ENCODE data around the gene TNRC6C.

DNA sequence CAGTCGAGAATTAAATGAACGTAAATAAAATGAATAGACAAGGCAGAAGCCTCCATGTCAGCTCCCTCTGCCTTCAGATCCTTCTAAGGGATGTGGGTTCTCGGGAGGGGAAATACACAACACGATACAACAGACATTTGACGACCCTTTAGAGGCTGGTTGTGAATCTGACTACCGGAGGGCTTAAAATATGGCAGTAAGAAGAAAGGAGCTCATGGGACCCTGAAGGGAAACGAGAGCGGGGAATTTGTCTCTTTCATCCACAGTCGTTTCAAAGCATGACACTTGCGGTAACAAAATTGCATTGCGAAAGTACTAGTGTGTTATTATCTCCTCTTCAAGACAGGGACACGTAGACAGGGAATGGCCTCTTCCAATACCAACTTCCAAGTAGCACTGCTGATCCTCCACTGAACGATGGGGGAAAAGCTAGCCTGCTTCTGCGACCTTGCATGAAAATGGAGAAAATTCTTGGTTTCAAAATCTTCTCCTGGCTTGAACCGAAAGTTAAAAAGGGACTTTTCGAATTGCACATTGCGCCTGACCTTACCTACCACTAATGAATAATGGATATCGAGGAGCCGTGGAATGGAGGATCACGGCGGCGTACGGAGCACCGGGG is 1.2 kb upstream of the TNRC6C start:
- TF ChIP-seq CTCF (IDR thresholded peaks at IDR 0.05; ENCODE audit: insufficient read depth, low read length, poor library complexity, severe bottlenecking) (no peak), EZH2phosphoT487 (conservative IDR thresholded peaks at IDR 0.05; ENCODE audit: low read length) (no peak)

Measured in SU-DHL-6 (cell line).